Kidney (tissue), 14 donors: ENCODE data around the gene PLD4. TPM values are rescaled to one million over a fixed set of nuclear protein-coding genes. Genes with fewer than 3 reads are reported as not detected.
A peak's percentile ranks its signal among the peaks of the same experiment; 100 is the strongest.

ENCODE experiments used
- DNase-seq, 5 donors: peaks; one replicate each; pipeline ENCODE4 v3.0.0-alpha.2; 2013 to 2020
- FAIRE-seq: peaks from 2 replicates; lab custom pipeline; 2012; peaks lifted over from hg19 to GRCh38; lab: Jason Lieb, UNC
- H3K27ac ChIP-seq, 2 donors: one replicate each; pipeline ENCODE4 v1.7.0; 2013; ENCODE audit warnings: low read depth in 2 of 2, low read length in 2 of 2, inconsistent platforms in 1 of 2
- H3K27me3 ChIP-seq: one replicate; pipeline ENCODE4 v1.7.1; 2013; ENCODE audit warnings: low read length, inconsistent platforms; ENCODE audit not compliant: control insufficient read depth, insufficient read depth
- H3K36me3 ChIP-seq, 3 donors: one replicate each; pipeline versions ENCODE4 v1.7.0 to v1.7.1; 2013; ENCODE audit warnings: low read length in 3 of 3, control low read depth in 1 of 3, inconsistent platforms in 1 of 3; ENCODE audit not compliant: insufficient read depth in 3 of 3, control insufficient read depth in 2 of 3
- H3K4me1 ChIP-seq, 3 donors: one replicate each; pipeline versions ENCODE4 v1.7.0 to v1.7.1; 2013; ENCODE audit warnings: low read length in 3 of 3, inconsistent platforms in 1 of 3, low read depth in 1 of 3; ENCODE audit not compliant: control insufficient read depth in 2 of 3, insufficient read depth in 2 of 3
- H3K4me3 ChIP-seq, 3 donors: one replicate each; pipeline versions ENCODE4 v1.7.0 to v1.8.1; 2013; ENCODE audit warnings: low read length in 3 of 3, control low read depth in 1 of 3, inconsistent platforms in 1 of 3
- H3K9ac ChIP-seq, 3 donors: one replicate each; pipeline versions ENCODE4 v1.7.0 to v1.7.1; 2013; ENCODE audit warnings: low read length in 3 of 3, control low read depth in 1 of 3, inconsistent platforms in 1 of 3
- H3K9me3 ChIP-seq, 3 donors: one replicate each; pipeline versions ENCODE4 v1.7.0 to v1.7.1; 2013; ENCODE audit warnings: low read length in 3 of 3, control low read depth in 1 of 3, inconsistent platforms in 1 of 3; ENCODE audit not compliant: control insufficient read depth in 2 of 3, insufficient read depth in 1 of 3
- CTCF ChIP-seq: IDR thresholded peaks from 3 replicates; pipeline ENCODE4 v1.5.1; 2012; ENCODE audit warnings: mild to moderate bottlenecking, moderate library complexity, borderline replicate concordance; ENCODE audit not compliant: insufficient read depth; ENCODE audit errors: extremely low read depth
- intact Hi-C: fragments of 100-400 bp; cut with DNase I; formaldehyde crosslinking; loops from one replicate; pipeline ENCODE4 v1.11.1; 2022
- polyA plus RNA-seq: library from polyadenylated mRNA; stranded (reverse); fragments of 350-450 nt; fragmentation: Illumina TruSeq; extraction: RNeasy Lipid Tissue Mini Kit (QIAGEN cat#74804); gene quantifications from one replicate; pipeline ENCODE4 v1.2.3, GENCODE V29; 2014; ENCODE audit warnings: low read depth, low replicate concordance; ENCODE audit not compliant: insufficient read depth
- total RNA-seq: library from RNA; stranded (reverse); fragmentation: NEBNext Ultra II Directional; extraction: Animal tissue kit (Norgen Biotek cat#: 25700); gene quantifications from one replicate; pipeline ENCODE4 v1.2.1, GENCODE V29; 2021
- donor health status: control.
- donor health status: control.
- donor health status: control.
- donor health status: control.
- donor health status: control.
- donor health status: DM: yes; HTN: yes; CAD: no.
- donor health status: Normal renal cell carcinoma (clear cell type).

PLD4 gene
- total and polyA plus RNA-seq, 2 donors from 2014 or later = 3.2 TPM; not detected in 1

GRCh38 chr14:104925855-104926609 is 1.4 kb downstream of the PLD4 start:
- Histone ChIP-seq H3K4me1 (no peaks in the 10 kb centered on the region), H3K9ac (no peak overlapping the region), H3K9me3 (no peaks in the 10 kb centered on the region), H3K4me3 (no peak overlapping the region), H3K27me3 (no peaks in the 10 kb centered on the region), H3K27ac (no peak overlapping the region), H3K36me3 (no peaks in the 10 kb centered on the region)
- TF ChIP-seq CTCF = no peak
- FAIRE-seq (no peak), DNase-seq (peak in 1 of 5 donors; percentile 61)
- intact Hi-C loops = no loop called here

- H3K27me3 ChIP-seq = no peaks in the 10 kb centered on the region
- H3K36me3 ChIP-seq = no peaks in the 10 kb centered on the region
- TF ChIP-seq CTCF = no peak
- no peaks in the 10 kb centered on the region for H3K4me1 ChIP-seq
- H3K9ac ChIP-seq = no peak overlapping the region
- DNase-seq (peak in 1 of 5 donors; percentile 71), FAIRE-seq (no peak)
- H3K4me3 ChIP-seq = no peak overlapping the region
- intact Hi-C loops = no loop called here
- no peaks in the 10 kb centered on the region for H3K9me3 ChIP-seq
- H3K27ac ChIP-seq = no peak overlapping the region
Observed at GRCh38 chr14:104926619-104927431, 2.1 kb downstream of the PLD4 start.

- Histone ChIP-seq H3K4me1 (no peaks in the 10 kb centered on the region), H3K27me3 (no peaks in the 10 kb centered on the region), H3K36me3 (no peaks in the 10 kb centered on the region), H3K27ac (no peak overlapping the region), H3K9me3 (no peaks in the 10 kb centered on the region), H3K4me3 (no peak overlapping the region), H3K9ac (no peak overlapping the region)
- no peak for TF ChIP-seq CTCF
- intact Hi-C loops = no loop called here
- DNase-seq (peak in 1 of 5 donors; percentile 75), FAIRE-seq (no peak)
Observed at GRCh38 chr14:104927432-104927816, 2.7 kb downstream of the PLD4 start.
